ENCODE data around the gene ABHD16A.

The ABHD16A gene

DNA sequence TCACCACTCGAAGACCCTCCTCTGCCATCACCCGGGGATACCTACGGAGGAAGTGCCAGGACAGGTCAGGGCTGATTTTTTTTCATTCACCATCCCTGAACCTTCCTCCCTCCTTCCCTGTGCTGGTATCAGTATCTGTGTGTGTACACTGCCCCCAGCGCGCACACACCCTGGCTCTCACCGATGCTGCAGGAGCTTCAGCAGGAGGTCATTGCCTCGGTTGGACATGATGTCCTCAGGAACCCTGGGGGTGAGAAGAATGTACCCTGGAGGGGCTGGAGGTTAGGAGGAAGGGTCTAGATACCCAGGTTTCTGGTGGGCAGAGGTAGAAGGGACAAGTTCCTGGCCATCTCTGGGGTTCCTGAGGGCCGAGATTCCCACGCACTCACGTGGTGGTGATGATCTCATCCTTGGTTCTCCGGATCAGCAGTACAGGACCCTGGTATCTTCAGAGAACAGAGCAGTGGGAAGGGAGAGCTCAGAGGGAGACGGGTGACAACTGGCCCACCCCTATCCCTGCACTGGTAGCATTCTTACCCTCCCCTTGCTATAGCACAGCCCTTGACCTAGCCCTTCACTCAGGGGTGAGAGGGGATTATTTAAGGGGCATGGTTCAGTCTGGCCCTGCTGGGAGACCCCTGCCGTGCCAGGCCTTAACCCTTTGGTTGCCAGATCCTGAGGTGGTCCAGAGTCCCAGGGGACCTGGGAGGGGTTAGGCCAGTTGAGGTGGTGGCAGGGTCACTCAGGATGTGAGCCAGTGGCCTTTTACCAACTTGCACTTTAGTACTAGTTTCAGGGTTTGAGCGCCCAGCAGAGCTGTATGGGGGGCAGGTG, 15.0 kb downstream of the ABHD16A start:
- no peak for DNase-seq

DNA sequence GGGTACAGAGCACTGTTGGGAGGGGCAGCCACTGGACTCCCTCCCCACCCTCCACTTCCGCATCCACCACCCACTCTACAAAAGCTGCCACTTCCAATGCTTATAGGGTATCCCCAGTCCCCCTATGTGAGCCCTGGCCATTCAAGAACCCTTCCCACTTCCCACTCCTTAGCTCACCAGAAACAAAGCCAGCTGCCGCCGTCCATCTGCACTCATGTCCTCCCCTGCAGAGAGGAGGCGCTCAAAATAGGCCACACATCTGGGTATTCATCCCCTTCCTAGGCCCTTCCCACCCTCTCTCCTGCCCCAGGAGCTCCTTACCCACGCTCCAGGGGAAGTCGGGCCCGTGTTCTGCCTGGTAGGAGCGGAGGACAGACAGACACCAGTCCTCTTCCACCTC, 15.8 kb downstream of the ABHD16A start:
- DNase-seq: no peak

GRCh38 chr6:31686483-31686882, 16.6 kb downstream of the ABHD16A start:
- DNase-seq: no peak

- no peak for DNase-seq
Observed at GRCh38 chr6:31683591-31683990, 19.5 kb downstream of the ABHD16A start.

- peak; percentile 3 for DNase-seq
Observed at GRCh38 chr6:31681135-31681671, 21.9 kb downstream of the ABHD16A start.

DNA sequence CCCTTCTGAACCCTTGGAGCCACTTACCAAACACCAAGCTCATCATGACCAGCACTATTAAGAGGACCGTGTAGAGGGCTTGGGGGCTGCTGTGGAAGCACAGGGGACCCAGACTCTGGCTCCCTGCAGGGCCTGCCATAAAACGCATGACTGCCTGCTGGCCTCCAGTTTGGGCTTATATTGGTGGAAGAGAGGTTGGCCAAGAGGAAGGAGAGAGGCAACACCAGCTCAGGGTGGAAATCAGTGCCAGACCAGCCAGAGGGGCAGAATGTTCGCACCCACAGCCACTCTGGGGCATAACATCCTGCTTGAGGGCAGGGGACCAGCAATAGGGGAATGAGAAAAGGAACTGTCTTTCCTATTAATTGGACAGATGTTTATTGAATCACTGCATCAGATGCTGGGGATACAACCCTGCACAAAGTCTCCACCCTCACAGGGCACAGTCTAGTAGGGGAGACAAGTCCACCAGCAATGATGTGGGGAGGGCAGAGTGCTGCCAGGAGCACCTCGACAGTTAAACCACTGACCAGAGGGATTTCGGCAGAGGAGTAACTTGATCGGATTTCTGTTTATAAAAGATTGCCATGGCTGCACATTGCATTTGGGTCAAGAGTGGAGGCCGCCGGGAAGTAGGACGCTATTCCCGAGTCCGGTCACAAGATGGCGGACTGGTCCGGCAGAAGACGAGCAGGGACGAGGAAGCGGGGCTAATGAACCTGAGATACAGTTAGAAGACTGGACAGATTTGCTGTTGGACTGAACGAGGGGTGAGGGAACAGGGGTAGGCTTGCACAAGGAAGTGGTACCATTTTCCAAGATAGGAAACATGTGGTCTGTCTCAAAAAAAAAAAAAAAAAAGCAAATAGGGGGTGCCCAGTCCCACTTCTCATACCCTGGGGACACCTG, 22.6 kb downstream of the ABHD16A start, which contains the start of gene LY6G5C:
TSS of gene LY6G5C (minus strand) at position 842 of the 909 bp plus-strand sequence. CDS start at position 148, 694 bp downstream.
- DNase-seq: peak; percentile 35

GRCh38 chr6:31677955-31678354, 25.2 kb downstream of the ABHD16A start:
- DNase-seq: no peak

DNA sequence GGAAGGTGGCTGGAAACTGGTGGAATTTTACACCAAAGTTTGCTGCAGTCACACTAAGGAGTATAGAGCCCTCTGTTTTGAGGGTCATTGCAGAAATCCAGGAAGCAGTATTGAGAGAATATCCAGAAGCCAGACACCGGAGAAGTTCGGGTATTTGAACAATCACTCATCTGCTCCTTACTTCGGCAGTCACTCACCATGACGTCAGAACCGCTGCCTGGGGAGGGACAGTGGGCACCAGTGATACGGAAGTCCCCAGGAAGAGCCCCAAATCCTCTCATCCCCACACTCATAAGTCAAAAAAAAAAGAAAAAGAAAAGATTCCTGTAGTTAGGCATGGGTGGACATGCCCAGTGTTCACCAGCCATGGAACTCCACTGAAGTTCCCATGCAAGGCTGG, 26.2 kb downstream of the ABHD16A start:
- no peak for DNase-seq

GRCh38 chr6:31676322-31676903, 26.7 kb downstream of the ABHD16A start:
- no peak for DNase-seq

GRCh38 chr6:31669676-31670075, 33.4 kb downstream of the ABHD16A start, which contains the start of gene LY6G5B:
Gene LY6G5B, plus strand, starts transcription at chr6:31669976. Its CDS starts 975 bp downstream, at chr6:31670951.
- DNase-seq: no peak

GRCh38 chr6:31666337-31666965, 36.7 kb downstream of the ABHD16A start:
- no peak for DNase-seq

DNA sequence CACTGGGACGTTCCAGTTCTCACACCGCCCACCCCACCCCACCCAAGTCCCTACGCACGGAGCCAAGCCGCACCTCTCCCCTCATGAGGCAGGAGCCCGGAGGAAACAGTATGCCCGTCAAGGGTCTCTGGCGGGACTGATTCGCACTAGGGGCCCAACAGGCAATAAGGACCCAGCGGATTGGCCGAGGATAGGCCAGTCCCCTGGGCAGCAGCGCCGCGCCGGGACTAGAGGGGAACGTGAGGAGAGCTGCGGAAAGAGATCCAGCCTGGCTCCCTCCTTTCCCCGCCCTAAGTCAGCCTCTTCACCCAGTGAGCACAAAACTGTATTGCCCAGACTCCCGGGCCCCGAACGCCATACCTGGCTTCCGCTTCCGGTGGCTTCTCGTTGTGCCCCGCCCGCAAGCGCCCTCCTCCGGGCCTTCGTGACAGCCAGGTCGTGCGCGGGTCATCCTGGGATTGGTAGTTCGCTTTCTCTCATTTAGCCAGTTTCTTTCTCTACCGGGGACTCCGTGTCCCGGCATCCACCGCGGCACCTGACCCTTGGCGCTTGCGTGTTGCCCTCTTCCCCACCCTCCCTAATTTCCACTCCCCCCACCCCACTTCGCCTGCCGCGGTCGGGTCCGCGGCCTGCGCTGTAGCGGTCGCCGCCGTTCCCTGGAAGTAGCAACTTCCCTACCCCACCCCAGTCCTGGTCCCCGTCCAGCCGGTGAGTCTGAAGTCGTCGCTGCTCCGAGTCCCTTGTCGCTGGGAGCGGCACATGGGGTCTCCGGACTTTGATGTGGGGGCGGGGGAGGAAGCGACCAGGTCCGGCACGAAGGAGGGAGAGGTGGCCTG, 37.4 kb downstream of the ABHD16A start, which contains the start of gene CSNK2B:
TSS of gene CSNK2B (plus strand) at position 580 of the 836 bp plus-strand sequence. CDS start 752 bp downstream, outside the sequence.
- DNase-seq: peak; percentile 90

DNA sequence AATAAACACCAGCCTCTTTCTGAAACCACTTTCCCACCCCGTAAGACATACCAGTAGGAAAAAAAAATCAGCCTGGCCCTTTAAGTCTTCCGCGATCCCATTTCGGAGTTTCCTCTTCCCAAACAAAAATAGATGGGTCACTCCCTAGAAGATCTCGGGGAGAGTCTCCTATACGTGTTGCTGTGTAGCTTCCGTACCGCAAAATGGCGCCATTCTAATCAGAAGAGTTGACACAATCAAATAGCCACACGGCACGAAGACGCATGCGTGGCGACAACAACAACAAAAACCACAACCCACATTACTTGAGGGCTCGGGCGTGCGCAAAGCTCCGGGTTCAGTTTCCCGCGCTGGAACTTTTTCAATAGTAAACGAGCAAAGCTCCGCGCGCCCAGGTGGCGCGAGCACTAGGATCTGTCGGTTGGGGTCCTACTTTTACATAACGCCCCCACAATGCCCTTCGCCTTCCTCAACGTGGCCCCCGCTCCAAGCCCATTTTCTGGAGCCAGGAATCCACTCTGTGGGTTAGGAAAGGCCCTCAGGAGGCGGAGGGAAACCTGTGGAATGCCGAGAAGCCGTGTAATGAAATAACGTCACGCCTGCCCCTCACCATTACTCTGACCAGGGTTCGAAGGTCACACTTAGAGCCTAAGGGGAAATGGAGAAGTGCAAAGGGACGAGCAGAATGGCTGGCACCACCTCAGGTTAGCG, 38.2 kb downstream of the ABHD16A start, which contains the start of gene GPANK1:
TSS of gene GPANK1 (minus strand) at position 208 of the 711 bp plus-strand sequence. CDS start 519 bp downstream, outside the sequence.
- peak; percentile 77 for DNase-seq

- DNase-seq: no peak
Observed at GRCh38 chr6:31663961-31664789, 38.9 kb downstream of the ABHD16A start.

DNA sequence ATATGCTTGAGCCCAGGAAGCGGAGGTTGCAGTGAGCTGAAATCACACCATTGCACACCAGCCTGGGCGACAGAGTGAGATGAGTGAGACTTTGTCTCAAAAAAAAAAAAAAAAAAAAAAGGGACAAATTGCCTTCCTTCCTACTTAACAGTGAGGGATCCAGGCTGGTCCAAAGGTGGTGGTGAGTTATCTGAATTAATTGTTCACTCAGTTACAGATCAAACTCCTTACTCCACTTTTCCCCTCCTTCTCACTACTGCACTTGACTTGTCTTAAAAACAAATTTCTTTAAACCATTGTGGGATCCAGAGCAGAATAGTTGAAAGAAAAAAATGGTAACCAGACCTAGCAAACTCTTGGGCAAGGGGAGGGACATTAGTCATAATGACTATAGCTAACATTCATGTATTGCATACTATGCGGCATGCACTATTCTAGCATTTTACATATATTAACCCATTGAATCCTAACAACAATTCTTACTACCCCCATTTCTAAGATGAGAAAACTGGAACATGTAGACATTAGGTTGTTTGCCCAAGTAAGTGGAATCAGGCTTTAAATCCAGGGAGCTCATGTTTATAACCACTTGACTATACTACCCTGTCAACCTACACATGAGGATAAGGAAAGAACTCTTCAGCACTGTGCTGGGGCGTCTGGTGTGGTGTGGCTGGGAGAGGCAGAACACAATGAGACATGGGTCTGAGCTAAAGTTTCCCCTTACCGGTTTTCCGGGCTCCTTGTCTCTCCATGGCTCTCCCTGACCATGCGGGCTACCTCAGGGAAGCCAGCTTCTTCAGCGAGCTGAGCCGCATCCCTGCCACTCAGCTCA, 39.8 kb downstream of the ABHD16A start:
- no peak for DNase-seq

DNA sequence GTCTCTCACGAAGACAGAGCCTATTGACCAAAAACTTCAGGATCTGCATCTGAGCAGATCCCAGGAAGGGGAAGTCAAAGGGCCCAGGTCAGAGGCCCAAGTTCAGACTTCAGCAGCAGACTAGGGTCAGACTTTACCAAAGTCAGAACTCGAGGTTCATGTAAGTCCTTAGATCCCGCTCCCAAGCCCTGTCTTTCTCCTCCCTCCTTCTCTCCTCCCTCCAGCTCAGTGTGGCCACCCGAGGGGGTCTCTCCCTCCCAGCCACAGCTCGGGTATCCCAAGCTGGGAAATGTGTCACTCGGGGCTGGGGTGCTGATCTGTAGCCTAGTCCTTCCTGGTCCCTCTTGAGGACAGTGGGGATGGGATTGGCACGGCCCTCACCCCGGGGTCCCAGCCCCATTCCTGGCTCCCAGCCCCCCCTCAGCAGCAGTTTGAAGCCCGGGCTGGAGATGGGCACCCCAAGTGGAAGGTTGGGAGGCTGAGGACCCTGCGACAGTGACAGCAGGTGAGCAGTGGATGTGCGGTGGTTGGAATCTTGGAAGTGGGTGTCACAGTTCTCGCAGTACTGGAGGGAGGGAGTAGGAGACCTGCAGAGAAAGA, 40.9 kb downstream of the ABHD16A start:
- DNase-seq: no peak

DNA sequence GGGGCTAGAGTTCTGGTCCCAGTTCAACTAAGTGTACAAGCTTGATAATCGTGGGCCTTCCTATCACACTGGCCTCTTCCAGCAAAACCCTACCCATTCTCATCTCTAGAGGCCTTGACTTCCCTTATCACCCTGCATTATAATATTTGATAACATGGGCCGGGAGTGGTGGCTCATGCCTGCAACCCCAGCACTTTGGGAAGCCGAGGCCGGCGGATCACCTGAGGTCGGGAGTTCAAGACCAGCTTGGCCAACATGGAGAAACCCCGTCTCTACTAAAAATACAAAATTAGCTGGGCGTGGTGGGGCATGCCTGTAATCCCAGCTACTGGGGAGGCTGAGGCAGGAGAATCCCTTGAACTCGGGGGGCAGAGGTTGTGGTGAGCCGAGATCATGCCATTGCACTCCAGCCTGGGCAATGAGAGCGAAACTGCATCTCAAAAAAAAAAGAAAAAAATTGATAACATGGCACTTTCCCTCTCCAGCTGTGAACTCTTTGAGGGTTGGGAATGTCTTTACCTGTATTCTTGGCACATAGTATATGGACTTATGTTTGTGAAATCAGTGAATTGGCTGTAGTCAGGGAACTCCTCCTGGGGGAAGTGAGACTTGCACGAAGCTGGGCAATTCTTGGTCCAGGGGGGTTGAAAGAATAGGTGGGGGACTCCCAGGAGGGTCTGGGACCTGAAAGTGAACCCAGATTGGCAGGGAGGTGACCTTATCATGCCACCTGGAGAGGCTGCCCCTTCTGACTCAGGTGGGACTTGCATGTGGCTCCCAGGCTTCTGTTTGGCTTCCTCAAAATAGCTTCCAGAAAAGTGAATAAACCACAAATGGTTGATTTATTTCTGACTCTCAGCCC, 41.6 kb downstream of the ABHD16A start:
- DNase-seq: no peak
